Kidney (tissue), 14 donors: ENCODE results near the gene SLX9. TPM values are rescaled to one million over a fixed set of nuclear protein-coding genes. Genes with fewer than 3 reads are reported as not detected.
A peak's percentile ranks its signal among the peaks of the same experiment; 100 is the strongest.

Source experiments
- DNase-seq, 5 donors: peaks; one replicate each; pipeline ENCODE4 v3.0.0-alpha.2; 2013 to 2020
- FAIRE-seq: peaks from 2 replicates; lab custom pipeline; 2012; peaks lifted over from hg19 to GRCh38; lab: Jason Lieb, UNC
- H3K27ac ChIP-seq, 2 donors: one replicate each; pipeline ENCODE4 v1.7.0; 2013; ENCODE audit warnings: low read depth in 2 of 2, low read length in 2 of 2, inconsistent platforms in 1 of 2
- H3K27me3 ChIP-seq: one replicate; pipeline ENCODE4 v1.7.1; 2013; ENCODE audit warnings: low read length, inconsistent platforms; ENCODE audit not compliant: control insufficient read depth, insufficient read depth
- H3K36me3 ChIP-seq, 3 donors: one replicate each; pipeline versions ENCODE4 v1.7.0 to v1.7.1; 2013; ENCODE audit warnings: low read length in 3 of 3, control low read depth in 1 of 3, inconsistent platforms in 1 of 3; ENCODE audit not compliant: insufficient read depth in 3 of 3, control insufficient read depth in 2 of 3
- H3K4me1 ChIP-seq, 3 donors: one replicate each; pipeline versions ENCODE4 v1.7.0 to v1.7.1; 2013; ENCODE audit warnings: low read length in 3 of 3, inconsistent platforms in 1 of 3, low read depth in 1 of 3; ENCODE audit not compliant: control insufficient read depth in 2 of 3, insufficient read depth in 2 of 3
- H3K4me3 ChIP-seq, 3 donors: one replicate each; pipeline versions ENCODE4 v1.7.0 to v1.8.1; 2013; ENCODE audit warnings: low read length in 3 of 3, control low read depth in 1 of 3, inconsistent platforms in 1 of 3
- H3K9ac ChIP-seq, 3 donors: one replicate each; pipeline versions ENCODE4 v1.7.0 to v1.7.1; 2013; ENCODE audit warnings: low read length in 3 of 3, control low read depth in 1 of 3, inconsistent platforms in 1 of 3
- H3K9me3 ChIP-seq, 3 donors: one replicate each; pipeline versions ENCODE4 v1.7.0 to v1.7.1; 2013; ENCODE audit warnings: low read length in 3 of 3, control low read depth in 1 of 3, inconsistent platforms in 1 of 3; ENCODE audit not compliant: control insufficient read depth in 2 of 3, insufficient read depth in 1 of 3
- intact Hi-C: fragments of 100-400 bp; cut with DNase I; formaldehyde crosslinking; loops from one replicate; pipeline ENCODE4 v1.11.1; 2022
- polyA plus RNA-seq: library from polyadenylated mRNA; stranded (reverse); fragments of 350-450 nt; fragmentation: Illumina TruSeq; extraction: RNeasy Lipid Tissue Mini Kit (QIAGEN cat#74804); gene quantifications from one replicate; pipeline ENCODE4 v1.2.3, GENCODE V29; 2014; ENCODE audit warnings: low read depth, low replicate concordance; ENCODE audit not compliant: insufficient read depth
- total RNA-seq: library from RNA; stranded (reverse); fragmentation: NEBNext Ultra II Directional; extraction: Animal tissue kit (Norgen Biotek cat#: 25700); gene quantifications from one replicate; pipeline ENCODE4 v1.2.1, GENCODE V29; 2021
- TF ChIP-seq, protein P1 (sequence below): IDR thresholded peaks from 3 replicates; pipeline ENCODE4 v1.5.1; 2012; ENCODE audit warnings: mild to moderate bottlenecking, moderate library complexity, borderline replicate concordance; ENCODE audit not compliant: insufficient read depth; ENCODE audit errors: extremely low read depth
- donor health status: control.
- donor health status: control.
- donor health status: control.
- donor health status: control.
- donor health status: control.
- donor health status: DM: yes; HTN: yes; CAD: no.
- donor health status: Normal renal cell carcinoma (clear cell type).

SLX9 gene
- total and polyA plus RNA-seq, 2 donors from 2014 or later = 27.1 to 35.1 TPM

DNA sequence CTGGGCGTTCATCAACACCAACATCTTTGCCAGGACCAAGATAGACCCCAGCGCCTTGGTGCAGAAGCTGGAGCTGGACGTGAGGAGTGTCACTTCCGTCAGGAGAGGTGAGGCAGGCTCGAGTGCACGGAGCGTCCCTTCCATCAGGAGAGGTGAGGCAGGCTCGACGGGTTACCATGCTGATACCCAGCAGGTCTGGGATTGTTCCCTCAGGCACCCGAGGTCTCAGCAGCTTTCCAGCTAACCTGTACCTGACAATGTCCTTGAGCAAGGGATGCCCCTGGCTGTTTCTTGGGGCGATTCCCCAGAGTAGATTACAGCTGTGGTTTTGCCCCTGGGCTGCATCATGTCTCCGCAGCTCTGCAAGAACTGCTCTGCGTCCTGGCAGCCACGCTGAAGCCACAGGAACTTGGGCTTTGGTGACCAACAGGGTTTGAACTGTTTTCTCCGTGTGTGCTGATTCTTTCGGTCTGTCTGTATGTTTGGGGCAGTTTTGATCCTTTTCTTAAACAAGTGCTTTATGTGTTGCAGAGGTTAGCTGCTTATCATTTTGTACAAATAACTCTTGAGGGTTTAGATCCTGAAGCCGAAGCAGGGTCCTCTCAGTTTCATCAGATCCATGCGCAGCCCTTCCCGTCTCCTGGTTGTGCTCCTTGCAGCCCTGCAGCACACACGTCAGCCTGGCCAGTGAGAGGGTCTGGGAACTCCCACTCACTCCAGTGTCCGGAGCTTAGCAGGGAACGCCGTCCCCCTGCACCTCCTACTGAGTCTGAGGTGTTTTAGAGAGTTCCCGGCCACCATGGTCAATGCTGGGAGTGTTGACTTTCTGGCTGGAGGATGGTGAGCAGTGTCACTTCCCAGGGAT is 4.1 kb downstream of the SLX9 start:
- Histone ChIP-seq H3K27me3 (no peaks in the 10 kb centered on the region), H3K9me3 (no peaks in the 10 kb centered on the region), H3K27ac (no peak overlapping the region), H3K36me3 (peaks cover 0 to 3% (median 0%) of the 10 kb centered on the region in 3 donors), H3K4me3 (no peak overlapping the region), H3K9ac (no peak overlapping the region), H3K4me1 (peaks cover 0 to 16% (median 12%) of the 10 kb centered on the region in 3 donors)
- TF ChIP-seq, protein P1, sequence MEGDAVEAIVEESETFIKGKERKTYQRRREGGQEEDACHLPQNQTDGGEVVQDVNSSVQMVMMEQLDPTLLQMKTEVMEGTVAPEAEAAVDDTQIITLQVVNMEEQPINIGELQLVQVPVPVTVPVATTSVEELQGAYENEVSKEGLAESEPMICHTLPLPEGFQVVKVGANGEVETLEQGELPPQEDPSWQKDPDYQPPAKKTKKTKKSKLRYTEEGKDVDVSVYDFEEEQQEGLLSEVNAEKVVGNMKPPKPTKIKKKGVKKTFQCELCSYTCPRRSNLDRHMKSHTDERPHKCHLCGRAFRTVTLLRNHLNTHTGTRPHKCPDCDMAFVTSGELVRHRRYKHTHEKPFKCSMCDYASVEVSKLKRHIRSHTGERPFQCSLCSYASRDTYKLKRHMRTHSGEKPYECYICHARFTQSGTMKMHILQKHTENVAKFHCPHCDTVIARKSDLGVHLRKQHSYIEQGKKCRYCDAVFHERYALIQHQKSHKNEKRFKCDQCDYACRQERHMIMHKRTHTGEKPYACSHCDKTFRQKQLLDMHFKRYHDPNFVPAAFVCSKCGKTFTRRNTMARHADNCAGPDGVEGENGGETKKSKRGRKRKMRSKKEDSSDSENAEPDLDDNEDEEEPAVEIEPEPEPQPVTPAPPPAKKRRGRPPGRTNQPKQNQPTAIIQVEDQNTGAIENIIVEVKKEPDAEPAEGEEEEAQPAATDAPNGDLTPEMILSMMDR = no peak
- peak in 2 of 5 donors; percentile 13 to 63 for DNase-seq
- intact Hi-C loops = no loop called here
- no peak for FAIRE-seq

DNA sequence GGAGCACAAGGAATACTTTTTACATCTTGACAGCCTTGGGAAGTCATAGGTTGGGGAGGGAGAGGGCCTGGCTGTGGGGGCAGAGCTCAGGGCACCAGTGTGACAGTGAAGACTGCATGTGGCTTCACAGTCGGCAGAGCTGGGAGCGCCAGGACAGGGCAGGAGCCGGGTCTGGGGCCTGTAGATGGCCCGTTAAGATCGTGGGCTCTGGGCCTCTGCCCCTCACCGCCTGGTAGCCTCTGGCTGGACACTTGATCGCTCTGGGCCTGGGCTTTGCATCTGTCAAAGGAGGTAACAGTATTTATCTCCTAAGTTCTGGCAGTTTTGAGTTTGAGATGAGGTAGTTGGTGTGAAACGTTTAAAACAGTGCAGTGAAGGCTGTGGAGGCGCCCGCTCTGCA is 4.8 kb downstream of the SLX9 start:
- Histone ChIP-seq H3K27ac (no peak overlapping the region), H3K4me3 (no peak overlapping the region), H3K27me3 (no peaks in the 10 kb centered on the region), H3K4me1 (peaks cover 0 to 14% (median 12%) of the 10 kb centered on the region in 3 donors), H3K9me3 (no peaks in the 10 kb centered on the region), H3K9ac (no peak overlapping the region), H3K36me3 (peaks cover 0 to 3% (median 0%) of the 10 kb centered on the region in 3 donors)
- TF ChIP-seq, protein P1 = no peak
- intact Hi-C loops = no loop called here
- DNase-seq (peak in 1 of 5 donors; percentile 19), FAIRE-seq (no peak)

DNA sequence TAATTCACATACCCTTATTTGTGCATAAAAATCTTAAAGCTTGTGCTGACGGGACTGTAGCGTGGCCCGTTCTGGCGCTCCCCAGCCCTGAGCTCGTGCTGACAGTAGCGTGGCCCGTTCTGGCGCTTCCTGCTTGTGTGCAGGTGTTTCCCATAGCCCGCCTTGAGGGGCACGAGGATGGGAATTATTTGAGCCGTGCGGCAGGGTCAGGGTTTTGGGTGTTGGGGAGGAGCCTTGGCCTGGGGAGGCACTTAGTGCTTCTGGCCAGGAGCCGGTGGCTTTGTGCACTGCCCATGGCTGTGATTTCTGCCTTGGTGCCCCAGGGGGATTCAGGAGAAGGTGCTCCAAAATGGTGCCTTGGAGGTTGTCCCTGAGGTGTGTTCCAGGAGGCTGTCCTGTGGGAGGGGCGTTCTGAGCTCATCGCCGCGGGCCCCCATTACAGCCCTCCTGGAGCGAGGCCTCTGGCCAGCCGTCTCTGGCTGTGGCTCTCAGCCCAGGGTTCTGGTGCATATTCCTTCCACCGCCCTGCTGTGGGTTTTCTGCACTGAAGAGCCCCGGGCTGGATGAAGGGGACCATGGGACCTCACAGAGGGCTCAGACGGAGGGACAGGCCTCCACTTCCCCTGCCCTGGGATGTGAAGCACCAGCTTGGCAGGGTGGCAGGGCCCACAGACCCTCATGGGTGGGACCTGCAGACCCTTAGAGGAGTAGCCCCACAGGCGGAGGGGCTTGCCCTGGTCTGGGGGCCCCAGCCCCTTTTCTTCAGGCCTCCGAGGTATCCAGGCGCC is 6.6 kb downstream of the SLX9 start:
- no peak overlapping the region for H3K9ac ChIP-seq
- TF ChIP-seq, protein P1 = no peak
- no peaks in the 10 kb centered on the region for H3K9me3 ChIP-seq
- peaks cover 0 to 9% (median 5%) of the 10 kb centered on the region in 3 donors for H3K4me1 ChIP-seq
- no peak overlapping the region for H3K27ac ChIP-seq
- H3K36me3 ChIP-seq = peaks cover 0 to 3% (median 3%) of the 10 kb centered on the region in 3 donors
- intact Hi-C loops = loop anchor here (5.0 kb wide), 1 partner anchor 181 kb away; no protein-coding TSS in a partner anchor
- no peak overlapping the region for H3K4me3 ChIP-seq
- FAIRE-seq (no peak), DNase-seq (peak in 2 of 5 donors; percentile 13 to 70)
- H3K27me3 ChIP-seq = no peaks in the 10 kb centered on the region
